ENCODE results near the gene LYPD8. TPM values are rescaled to one million over a fixed set of nuclear protein-coding genes. Genes with fewer than 3 reads are reported as not detected.
A peak's percentile ranks its signal among the peaks of the same experiment; 100 is the strongest.

Gene LYPD8
- total RNA-seq, 1 experiment from 2014 or later, result 0.74 TPM

- Histone ChIP-seq H3K4me1 (replicated peaks; ENCODE audit: insufficient read depth) (no peaks in the 10 kb centered on the region), H3K36me3 (ENCODE audit: low read depth) (no peaks in the 10 kb centered on the region), H3K4me2 (no peak overlapping the region), H3K9me2 (ENCODE audit: insufficient read depth) (no peaks in the 10 kb centered on the region), H3K9me3 (ENCODE audit: insufficient read depth, low read depth) (no peaks in the 10 kb centered on the region), H4K20me1 (ENCODE audit: insufficient read depth) (no peaks in the 10 kb centered on the region), H3F3A (ENCODE audit: insufficient read depth, low read depth) (no peaks in the 10 kb centered on the region), H3K27ac (no peak overlapping the region), H2AFZ (no peak overlapping the region), H3K27me3 (ENCODE audit: insufficient read depth, low read depth) (no peaks in the 10 kb centered on the region), H3K79me2 (ENCODE audit: low read depth) (no peaks in the 10 kb centered on the region), H3K4me3 (no peak overlapping the region)
- no TSS peak for BruUV-seq (replicated peaks)
- CTCF ChIA-PET, result no interaction called here
- intact Hi-C loops (cut with micrococcal nuclease; ENCODE audit: unreplicated experiment), result no loop called here
- TF ChIP-seq CTCF (conservative IDR thresholded peaks at IDR 0.05), result no peak
- no peak for TF ChIP-seq EZH2 (IDR thresholded peaks at IDR 0.05; ENCODE audit: low read depth)
- POLR2A ChIA-PET (ENCODE audit: unreplicated experiment), result no interaction called here
- peak in 1 of 2 experiments; percentile 10 for DNase-seq
Observed at GRCh38 chr1:248730507-248731335, 24.8 kb downstream of the LYPD8 start.

- CTCF ChIA-PET, result no interaction called here
Observed at GRCh38 chr1:248714248-248714647, 41.3 kb downstream of the LYPD8 start.

GRCh38 chr1:248710305-248710900 is 45.2 kb downstream of the LYPD8 start:
- Histone ChIP-seq H3K4me3 (no peak overlapping the region), H3K4me2 (no peak overlapping the region), H3K79me2 (ENCODE audit: low read depth) (no peaks in the 10 kb centered on the region), H3K4me1 (replicated peaks; ENCODE audit: insufficient read depth) (no peaks in the 10 kb centered on the region), H3K9me3 (ENCODE audit: insufficient read depth, low read depth) (no peaks in the 10 kb centered on the region), H3K27me3 (ENCODE audit: insufficient read depth, low read depth) (peaks cover 9% of the 10 kb centered on the region; the same call in 1 of the 2 replicates), H4K20me1 (ENCODE audit: insufficient read depth) (no peaks in the 10 kb centered on the region), H2AFZ (no peak overlapping the region), H3K36me3 (ENCODE audit: low read depth) (no peaks in the 10 kb centered on the region), H3K9me2 (ENCODE audit: insufficient read depth) (no peaks in the 10 kb centered on the region), H3F3A (ENCODE audit: insufficient read depth, low read depth) (no peaks in the 10 kb centered on the region), H3K27ac (no peak overlapping the region)
- intact Hi-C loops (cut with micrococcal nuclease; ENCODE audit: unreplicated experiment), result no loop called here
- ChIA-PET POLR2A (ENCODE audit: unreplicated experiment) (no interaction called here), CTCF (no interaction called here)
- TF ChIP-seq CTCF (conservative IDR thresholded peaks at IDR 0.05) (no peak), EZH2 (IDR thresholded peaks at IDR 0.05; ENCODE audit: low read depth) (no peak)
- no peak for DNase-seq
- BruUV-seq (replicated peaks), result no TSS peak

More at GRCh38 chr1:248714248-248714647, 41.3 kb downstream of the LYPD8 start:
- no peaks in the 10 kb centered on the region for H3K79me2 ChIP-seq (ENCODE audit: low read depth)
- no peaks in the 10 kb centered on the region for H3K9me2 ChIP-seq (ENCODE audit: insufficient read depth)
- H3F3A ChIP-seq (ENCODE audit: insufficient read depth, low read depth), result no peaks in the 10 kb centered on the region
- no TSS peak for BruUV-seq (replicated peaks)
- H3K27me3 ChIP-seq (ENCODE audit: insufficient read depth, low read depth), result no peaks in the 10 kb centered on the region
- no peak overlapping the region for H3K4me3 ChIP-seq
- POLR2A ChIA-PET (ENCODE audit: unreplicated experiment), result no interaction called here
- H4K20me1 ChIP-seq (ENCODE audit: insufficient read depth), result no peaks in the 10 kb centered on the region
- no peak overlapping the region for H3K4me2 ChIP-seq
- no peaks in the 10 kb centered on the region for H3K4me1 ChIP-seq (replicated peaks; ENCODE audit: insufficient read depth)
- intact Hi-C loops (cut with micrococcal nuclease; ENCODE audit: unreplicated experiment), result no loop called here
- no peak overlapping the region for H2AFZ ChIP-seq
- DNase-seq, result no peak
- no peaks in the 10 kb centered on the region for H3K36me3 ChIP-seq (ENCODE audit: low read depth)
- no peaks in the 10 kb centered on the region for H3K9me3 ChIP-seq (ENCODE audit: insufficient read depth, low read depth)
- TF ChIP-seq CTCF (conservative IDR thresholded peaks at IDR 0.05), result no peak
- TF ChIP-seq EZH2 (IDR thresholded peaks at IDR 0.05; ENCODE audit: low read depth), result no peak
- H3K27ac ChIP-seq, result no peak overlapping the region

Data from PC-9 (cell line).